UCSD-AML1 (cell line): ENCODE data around the gene C6orf132.

Source experiments
- DNase-seq: peaks from one replicate; lab custom pipeline; 2025; ENCODE audit not compliant: unreplicated experiment; lab: John Stamatoyannopoulos, UW

The C6orf132 gene

GRCh38 chr6:42137194-42137753 lies 5.1 kb downstream of the C6orf132 start:
- no peak for DNase-seq

DNA sequence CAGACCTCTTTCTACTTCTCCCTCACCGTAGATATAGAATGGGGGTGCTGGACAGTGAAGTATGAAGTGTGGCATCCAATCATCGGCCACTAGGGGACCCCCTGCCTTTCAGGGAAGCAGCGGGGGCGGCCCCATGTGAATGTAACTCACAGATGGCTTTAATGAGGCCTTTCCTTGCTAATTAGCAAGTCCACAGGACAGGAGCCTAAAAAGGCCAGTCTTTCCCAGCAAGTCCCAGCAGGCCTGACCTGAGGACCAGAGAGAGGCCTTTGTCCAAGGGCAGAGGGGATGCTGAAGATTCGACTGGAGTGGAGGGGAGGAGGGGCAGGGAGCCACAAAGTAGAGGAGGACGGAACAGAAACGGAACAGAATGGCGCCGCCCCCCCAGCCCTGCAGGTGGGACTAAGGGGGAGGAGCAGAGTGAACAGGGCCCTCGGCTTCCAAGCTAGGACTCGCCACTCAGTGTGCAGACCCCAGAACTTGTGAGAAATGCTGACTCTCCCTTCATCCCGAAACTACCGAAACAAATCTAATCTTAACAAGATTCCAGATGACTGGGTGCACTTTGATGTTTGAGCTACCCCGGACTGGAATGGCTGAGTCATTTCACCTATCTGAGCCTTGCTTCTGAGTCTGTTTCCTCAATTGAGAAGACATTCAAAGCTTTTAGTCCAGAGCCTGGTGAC lies 5.8 kb downstream of the C6orf132 start:
- DNase-seq, result no peak

DNA sequence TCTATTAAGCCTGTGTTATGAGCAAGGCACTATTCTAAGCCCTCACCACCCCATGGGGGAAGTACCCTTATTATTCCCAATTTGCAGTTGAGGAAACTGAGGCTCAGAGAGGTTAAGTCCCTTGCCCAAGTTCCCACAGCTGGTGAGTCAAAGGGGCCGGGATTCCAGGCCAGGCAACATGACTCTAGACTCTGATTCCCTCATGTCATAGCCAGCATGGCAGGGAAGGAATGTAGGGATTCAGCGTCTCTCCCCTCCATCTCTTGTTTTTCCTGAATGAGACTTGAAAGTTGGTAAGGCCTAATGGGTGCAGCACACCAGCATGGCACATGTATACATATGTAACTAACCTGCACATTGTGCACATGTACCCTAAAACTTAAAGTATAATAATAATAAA lies 6.7 kb downstream of the C6orf132 start:
- no peak for DNase-seq

DNA sequence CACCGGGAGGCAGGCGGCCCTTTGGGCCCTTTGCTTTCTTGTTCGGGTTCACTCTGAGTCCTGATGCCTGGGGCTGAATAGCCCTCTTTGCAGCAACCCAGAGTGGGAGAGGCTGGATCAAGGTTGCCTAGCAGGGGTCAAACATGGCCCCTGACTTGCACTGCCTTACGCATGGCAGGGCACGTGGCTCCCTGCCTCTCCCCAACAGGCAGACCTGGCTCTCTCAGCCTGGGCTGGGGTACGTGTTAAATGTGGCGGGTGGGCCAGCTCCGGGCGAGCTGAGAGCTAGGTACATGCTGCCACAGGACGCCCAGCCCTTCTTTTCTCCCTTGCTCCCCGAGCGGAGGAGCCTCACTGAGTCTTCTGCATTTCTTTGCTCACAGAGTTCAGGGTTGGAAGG lies 7.3 kb downstream of the C6orf132 start:
- DNase-seq, result no peak

DNA sequence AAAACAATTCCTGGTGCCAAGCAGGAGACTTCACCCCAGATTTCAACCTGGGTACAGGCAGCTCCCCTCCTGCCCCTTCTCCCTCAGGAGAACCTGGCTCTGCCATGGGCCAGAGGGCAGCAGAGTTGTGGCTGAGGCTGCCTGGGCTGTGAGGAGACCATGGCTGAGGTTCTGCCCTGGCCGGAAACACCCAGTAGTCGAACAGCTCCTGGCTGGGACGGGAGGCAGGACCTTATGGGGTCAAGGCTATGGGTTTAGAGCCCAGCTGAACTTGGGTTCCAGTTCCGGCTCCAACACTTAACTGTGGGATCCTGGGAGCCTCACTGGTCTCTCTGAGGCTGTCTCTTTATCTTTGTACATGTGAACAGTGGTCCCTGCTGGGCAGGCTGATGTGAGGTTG lies 8.5 kb downstream of the C6orf132 start:
- DNase-seq, result no peak

DNA sequence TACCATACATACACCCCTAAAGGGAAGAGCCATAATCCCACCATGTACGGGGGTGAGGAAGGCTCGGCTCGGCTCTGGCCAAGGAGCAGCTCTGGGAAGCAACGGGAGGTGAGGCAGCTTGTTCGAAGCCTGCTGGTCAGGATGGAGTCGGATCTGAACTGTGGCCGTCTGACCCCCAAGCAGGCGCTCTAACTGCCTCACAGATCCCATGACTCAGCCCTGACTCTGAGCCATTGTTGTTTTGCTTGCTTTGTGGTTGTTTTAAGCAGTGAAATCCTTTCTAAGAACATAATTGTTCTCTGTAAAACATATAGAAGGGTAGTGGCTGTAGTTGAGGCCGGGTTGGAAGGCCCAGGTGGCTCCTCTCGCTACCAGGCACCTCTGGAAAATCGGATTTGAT lies 10.9 kb downstream of the C6orf132 start:
- no peak for DNase-seq

GRCh38 chr6:42129360-42129676 lies 13.1 kb downstream of the C6orf132 start:
- DNase-seq, result no peak

DNA sequence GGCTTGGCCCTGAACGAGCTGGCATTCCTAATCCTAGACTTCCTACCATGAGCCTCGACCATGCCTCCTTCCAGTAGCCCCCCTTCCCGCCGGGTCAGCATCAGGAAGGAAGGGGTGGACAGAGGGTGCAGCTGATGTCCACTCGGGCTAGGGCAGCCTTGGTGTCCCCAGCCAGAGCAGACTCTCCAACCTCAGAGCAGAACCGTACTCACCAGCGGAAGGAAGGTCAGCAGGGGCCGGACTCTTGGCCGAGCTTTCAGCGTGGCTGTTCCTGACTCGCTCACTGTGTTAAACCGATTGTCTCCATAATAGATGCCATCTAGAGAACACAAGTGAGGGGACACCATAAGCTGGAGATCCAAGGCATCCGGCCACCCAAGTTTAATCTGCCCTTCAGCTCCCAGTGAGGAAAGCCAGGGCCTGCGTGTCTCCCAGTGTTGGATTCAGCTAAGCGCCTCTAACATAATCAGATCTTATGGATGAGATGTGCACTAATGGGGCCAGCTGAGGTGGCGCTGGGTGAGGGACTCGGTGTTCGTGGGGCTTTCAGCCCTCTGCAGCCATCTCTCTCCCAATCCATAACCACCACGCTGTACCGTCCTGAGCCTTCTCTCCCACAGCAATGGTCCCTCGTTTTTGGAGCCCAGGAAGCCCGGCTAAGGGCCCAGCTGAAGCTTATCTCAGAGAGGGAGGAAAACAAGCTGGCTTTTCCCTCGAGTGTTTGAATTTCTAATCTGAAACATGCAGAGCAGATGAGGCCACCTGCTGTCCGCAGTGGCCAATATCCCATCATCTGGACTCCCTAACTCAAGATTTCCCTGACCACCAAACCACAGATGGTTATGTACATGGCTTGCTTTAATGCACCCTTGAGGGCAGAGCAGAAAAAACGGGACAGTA lies 13.7 kb downstream of the C6orf132 start:
- no peak for DNase-seq

DNA sequence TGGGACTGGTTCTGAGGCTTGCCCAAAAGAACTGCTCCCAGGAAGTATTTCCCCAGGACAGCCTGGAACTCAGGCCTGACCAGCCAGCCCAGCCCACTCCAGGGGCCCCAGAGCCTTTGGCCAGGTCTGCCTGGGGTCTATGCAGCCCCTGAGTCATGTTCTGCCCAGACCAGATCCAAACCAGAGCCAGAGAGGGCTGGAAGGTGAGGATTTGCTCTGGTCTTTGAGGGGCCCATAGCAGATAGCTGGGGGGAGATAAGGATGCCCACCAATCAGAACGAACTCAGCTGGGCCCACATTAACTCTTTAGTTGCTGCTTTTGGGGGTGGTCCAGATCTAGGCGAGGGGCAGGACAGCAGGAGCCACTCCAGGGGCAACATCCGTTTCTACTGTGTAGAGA lies 16.8 kb downstream of the C6orf132 start:
- no peak for DNase-seq

DNA sequence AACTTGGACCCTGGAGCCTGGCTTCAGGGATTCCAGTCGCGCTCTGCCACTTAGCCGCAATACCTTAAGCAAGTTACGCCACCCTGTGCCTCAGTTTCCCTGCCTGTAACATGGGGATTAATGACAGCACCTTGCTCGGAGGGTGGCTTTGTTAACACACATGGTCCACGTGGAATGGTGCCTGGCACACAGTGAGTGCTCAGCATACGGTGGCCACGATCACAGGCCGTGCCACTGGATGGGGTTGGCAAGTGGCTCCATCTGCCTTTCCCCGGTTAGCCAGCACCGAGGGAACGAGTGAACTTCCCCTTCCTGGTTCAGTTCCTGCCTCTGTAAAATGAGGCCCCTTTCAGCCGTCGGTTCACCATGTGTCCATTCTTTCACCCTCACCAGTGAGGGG lies 17.2 kb downstream of the C6orf132 start:
- no peak for DNase-seq

DNA sequence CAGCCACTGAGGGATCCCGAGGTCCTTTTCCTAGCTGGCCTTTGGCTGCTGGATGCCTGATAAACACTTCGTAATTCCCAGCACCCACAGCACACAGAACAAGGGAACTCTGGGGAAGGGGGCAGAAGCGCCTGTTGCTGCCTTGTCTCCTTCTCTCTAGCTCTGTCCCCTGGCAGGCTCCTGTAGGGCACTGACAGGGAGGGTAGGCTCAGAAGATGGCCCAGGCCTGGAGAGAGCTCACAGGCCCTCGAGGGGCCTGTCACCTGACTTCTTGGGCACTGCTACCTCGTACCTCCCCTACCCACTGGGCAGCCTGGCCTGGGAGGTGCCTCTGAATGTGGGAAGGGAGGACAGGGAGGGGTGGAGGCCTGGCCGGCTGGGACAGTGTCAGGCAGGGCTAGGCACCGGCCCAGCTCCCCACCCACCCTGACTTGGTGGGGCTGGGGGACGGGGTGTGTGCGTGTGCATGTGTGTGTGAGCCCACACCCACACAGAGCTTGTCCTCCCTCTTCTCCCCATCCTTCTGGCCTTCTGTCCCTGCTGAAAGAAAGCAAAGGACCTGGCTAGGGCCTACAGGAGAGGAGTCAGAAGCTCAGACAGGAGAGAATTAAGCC lies 18.1 kb downstream of the C6orf132 start:
- no peak for DNase-seq

GRCh38 chr6:42123379-42124103 lies 18.9 kb downstream of the C6orf132 start:
- DNase-seq, result no peak

- DNase-seq, result no peak
Measured at GRCh38 chr6:42120895-42121865, 21.2 kb downstream of the C6orf132 start.

GRCh38 chr6:42118162-42119001 lies 24.0 kb downstream of the C6orf132 start:
- no peak for DNase-seq

DNA sequence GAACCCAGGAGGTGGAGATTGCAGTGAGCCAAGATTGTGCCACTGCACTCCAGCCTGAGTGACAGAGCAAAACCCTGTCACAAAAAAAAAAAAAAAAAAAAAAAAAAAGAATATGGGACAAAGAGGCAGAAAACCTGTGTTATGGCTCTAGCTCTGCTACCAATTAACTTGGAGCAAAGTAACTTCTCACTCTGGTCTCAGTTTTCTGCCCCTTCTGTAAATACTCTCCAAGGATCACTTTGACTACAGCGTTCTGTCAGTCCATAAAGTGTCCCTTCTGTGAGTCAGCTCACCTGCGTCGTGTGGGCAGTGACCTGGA lies 24.6 kb downstream of the C6orf132 start:
- DNase-seq, result no peak

DNA sequence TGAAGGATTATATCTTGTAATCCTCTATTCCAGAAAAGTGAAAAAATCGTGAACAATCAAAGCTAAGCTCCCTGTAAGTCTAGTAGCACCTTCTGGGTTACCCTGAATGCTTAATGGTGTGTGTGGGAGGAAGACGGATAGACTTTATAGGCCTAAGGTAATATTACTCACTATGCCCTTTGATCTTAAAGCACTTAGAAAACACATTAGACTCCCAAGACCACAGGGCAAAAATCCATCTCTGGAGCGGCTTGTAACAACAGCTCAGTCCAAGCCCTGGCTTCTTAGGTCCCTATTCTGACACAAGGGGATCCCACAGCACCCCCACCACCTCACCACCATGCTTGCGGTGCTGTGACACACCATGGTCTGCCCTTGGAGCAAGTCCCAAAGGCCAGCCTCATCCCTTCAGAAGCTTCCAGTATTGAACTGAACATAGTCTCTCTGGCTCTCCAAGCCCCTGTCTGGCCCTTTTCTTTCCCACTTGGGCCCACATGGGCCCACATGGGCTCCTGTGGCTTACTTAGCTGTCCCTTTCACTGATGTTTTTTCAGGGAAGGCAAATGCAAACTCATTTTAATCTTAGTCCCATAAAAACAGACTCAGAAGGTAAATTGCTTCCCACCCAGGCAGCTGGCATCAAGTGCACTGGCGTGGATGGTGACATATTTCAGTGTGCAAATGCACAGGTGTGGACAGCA lies 28.3 kb downstream of the C6orf132 start:
- no peak for DNase-seq

DNA sequence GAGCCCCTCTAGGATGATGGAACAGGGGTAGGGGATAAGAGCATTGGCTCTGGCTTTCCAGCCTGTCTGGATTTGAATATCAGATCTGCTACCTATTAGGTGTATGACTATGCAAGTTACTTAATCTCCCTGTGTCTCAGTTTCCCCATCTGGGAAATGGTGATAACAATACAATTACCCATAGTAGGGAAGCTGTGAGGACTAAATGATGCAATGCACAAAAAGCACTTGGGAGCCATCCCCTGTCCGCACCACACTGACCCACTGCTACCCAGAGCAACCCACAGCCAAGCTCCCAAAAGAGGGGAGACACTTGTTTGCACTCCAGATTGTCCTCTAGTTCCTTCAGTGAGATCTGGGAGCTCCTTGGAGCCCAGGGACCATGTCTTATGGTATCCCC lies 30.1 kb downstream of the C6orf132 start:
- no peak for DNase-seq

- DNase-seq, result no peak
Measured at GRCh38 chr6:42110683-42111082, 31.7 kb downstream of the C6orf132 start.

- DNase-seq, result no peak
Measured at GRCh38 chr6:42108071-42108470, 34.3 kb downstream of the C6orf132 start.
